ENCODE measurements around the gene CLDN10.
"Not testable (repeated sequence)": the region's sequence is repeated elsewhere in the genome, so short reads cannot be mapped to it uniquely, and the experiment has no call there.

CLDN10 gene

GRCh38 chr13:95509521-95510310, 42.8 kb upstream of the CLDN10 start:
- peak; percentile 82 for DNase-seq (ENCODE audit: low read depth)
- H3K4me3 ChIP-seq (ENCODE audit: low read length) = no peak overlapping the region
- no peak for TF ChIP-seq CTCF (IDR thresholded peaks at IDR 0.05; ENCODE audit: insufficient read depth, low read depth, low read length, missing control alignments)

GRCh38 chr13:95510950-95511349, 41.6 kb upstream of the CLDN10 start:
- DNase-seq (ENCODE audit: low read depth) = no peak
- H3K4me3 ChIP-seq (ENCODE audit: low read length) = no peak overlapping the region

GRCh38 chr13:95512424-95512823, 40.1 kb upstream of the CLDN10 start:
- no peak for DNase-seq (ENCODE audit: low read depth)
- H3K4me3 ChIP-seq (ENCODE audit: low read length) = no peak overlapping the region
- TF ChIP-seq CTCF (IDR thresholded peaks at IDR 0.05; ENCODE audit: insufficient read depth, low read depth, low read length, missing control alignments) = no peak

More at GRCh38 chr13:95510950-95511349, 41.6 kb upstream of the CLDN10 start:
- TF ChIP-seq CTCF (IDR thresholded peaks at IDR 0.05; ENCODE audit: insufficient read depth, low read depth, low read length, missing control alignments) = no peak

GRCh38 chr13:95512957-95513356, 39.6 kb upstream of the CLDN10 start:
- no peak overlapping the region for H3K4me3 ChIP-seq (ENCODE audit: low read length)
- no peak for TF ChIP-seq CTCF (IDR thresholded peaks at IDR 0.05; ENCODE audit: insufficient read depth, low read depth, low read length, missing control alignments)
- peak; percentile 63 for DNase-seq (ENCODE audit: low read depth)

GRCh38 chr13:95515606-95516005, 36.9 kb upstream of the CLDN10 start:
- H3K4me3 ChIP-seq (ENCODE audit: low read length) = not testable (repeated sequence)
- DNase-seq (ENCODE audit: low read depth) = peak; percentile 61

- H3K4me3 ChIP-seq (ENCODE audit: low read length) = no peak overlapping the region
- peak; percentile 43 for DNase-seq (ENCODE audit: low read depth)
- TF ChIP-seq CTCF (IDR thresholded peaks at IDR 0.05; ENCODE audit: insufficient read depth, low read depth, low read length, missing control alignments) = no peak
Measured at GRCh38 chr13:95516021-95516420, 36.5 kb upstream of the CLDN10 start.

- no peak for TF ChIP-seq CTCF (IDR thresholded peaks at IDR 0.05; ENCODE audit: insufficient read depth, low read depth, low read length, missing control alignments)
- H3K4me3 ChIP-seq (ENCODE audit: low read length) = no peak overlapping the region
Measured at GRCh38 chr13:95516492-95516891, 36.0 kb upstream of the CLDN10 start.

More at GRCh38 chr13:95516492-95516891, 36.0 kb upstream of the CLDN10 start:
- DNase-seq (ENCODE audit: low read depth) = no peak

Measured in epithelial cell of esophagus (primary cell).